ENCODE results near the gene LIMS2.

Gene LIMS2

GRCh38 chr2:127649684-127650040 is 25.7 kb downstream of the LIMS2 start (continued):
- no peak for TF ChIP-seq ZBTB10 (tag by site-specific recombination; IDR thresholded peaks at IDR 0.05)
- TF ChIP-seq, protein P1, sequence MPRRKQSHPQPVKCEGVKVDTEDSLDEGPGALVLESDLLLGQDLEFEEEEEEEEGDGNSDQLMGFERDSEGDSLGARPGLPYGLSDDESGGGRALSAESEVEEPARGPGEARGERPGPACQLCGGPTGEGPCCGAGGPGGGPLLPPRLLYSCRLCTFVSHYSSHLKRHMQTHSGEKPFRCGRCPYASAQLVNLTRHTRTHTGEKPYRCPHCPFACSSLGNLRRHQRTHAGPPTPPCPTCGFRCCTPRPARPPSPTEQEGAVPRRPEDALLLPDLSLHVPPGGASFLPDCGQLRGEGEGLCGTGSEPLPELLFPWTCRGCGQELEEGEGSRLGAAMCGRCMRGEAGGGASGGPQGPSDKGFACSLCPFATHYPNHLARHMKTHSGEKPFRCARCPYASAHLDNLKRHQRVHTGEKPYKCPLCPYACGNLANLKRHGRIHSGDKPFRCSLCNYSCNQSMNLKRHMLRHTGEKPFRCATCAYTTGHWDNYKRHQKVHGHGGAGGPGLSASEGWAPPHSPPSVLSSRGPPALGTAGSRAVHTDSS (tag by site-specific recombination; IDR thresholded peaks at IDR 0.05), result no peak

DNA sequence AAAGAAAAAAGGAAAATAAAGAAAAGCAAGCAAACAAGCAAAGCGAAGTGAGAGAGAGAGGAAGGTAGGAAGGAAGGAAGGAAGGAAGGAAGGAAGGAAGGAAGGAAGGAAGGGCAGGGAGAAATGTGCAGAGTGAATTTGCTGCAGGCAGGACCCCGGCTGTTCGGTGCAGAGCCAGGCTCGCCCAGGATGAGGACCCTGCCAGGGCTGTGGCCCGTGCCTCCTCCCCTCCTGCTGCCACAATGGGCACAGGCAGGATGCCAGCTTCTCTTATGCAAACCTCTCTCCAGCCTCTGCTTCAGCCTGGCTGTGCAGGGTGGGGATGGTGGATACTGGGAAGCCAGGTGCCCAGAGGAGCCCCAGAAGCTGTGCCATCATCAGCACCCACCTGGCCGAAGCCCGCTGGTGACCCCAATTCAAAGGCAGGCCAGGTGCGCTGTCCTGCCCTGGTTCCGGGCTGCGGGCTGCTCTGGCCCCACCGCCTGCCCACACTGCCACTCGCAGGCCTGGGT is 26.2 kb downstream of the LIMS2 start:
- Histone ChIP-seq H3K27ac (ENCODE audit: extremely low read depth, low read depth, low read length) (no peak overlapping the region), H3K4me1 (ENCODE audit: control insufficient read depth, insufficient read depth, low read length) (no peaks in the 10 kb centered on the region), H3K36me3 (ENCODE audit: control insufficient read depth in 2 of 2, insufficient read depth in 1 of 2, low read length in 2 of 2) (no peaks in the 10 kb centered on the region), H3K4me3 (ENCODE audit: low read depth, low read length) (no peak overlapping the region), H3K9me3 (ENCODE audit: control insufficient read depth, insufficient read depth, low read depth, low read length) (no peaks in the 10 kb centered on the region)
- POLR2A ChIA-PET, result no interaction called here
- no peak for TF ChIP-seq OVOL3 (tag by site-specific recombination; IDR thresholded peaks at IDR 0.05)
- TF ChIP-seq PRDM1 (tag by site-specific recombination; IDR thresholded peaks at IDR 0.05), result peak; percentile 40; the same call in 1 of the 2 replicates
- peak; percentile 93 for TF ChIP-seq ZNF366 (tag by site-specific recombination; conservative IDR thresholded peaks at IDR 0.05)
- CTCF ChIA-PET, result interaction anchor here (0.6 to 3.5 kb wide), 11 partner anchors 16 to 452 kb away, joined by 3 to 54 read pairs (median 6); partner anchors contain the start of gene LIMS2

GRCh38 chr2:127648321-127648720 is 27.0 kb downstream of the LIMS2 start:
- no peak for TF ChIP-seq ZBTB11 (tag by site-specific recombination; conservative IDR thresholded peaks at IDR 0.05; ENCODE audit: low read depth)
- TF ChIP-seq ZNF560 (tag by site-specific recombination; IDR thresholded peaks at IDR 0.05; ENCODE audit: borderline replicate concordance), result no peak
- no peak for TF ChIP-seq ZNF211 (tag by site-specific recombination; IDR thresholded peaks at IDR 0.05; ENCODE audit: low read depth)
- TF ChIP-seq, protein P2, sequence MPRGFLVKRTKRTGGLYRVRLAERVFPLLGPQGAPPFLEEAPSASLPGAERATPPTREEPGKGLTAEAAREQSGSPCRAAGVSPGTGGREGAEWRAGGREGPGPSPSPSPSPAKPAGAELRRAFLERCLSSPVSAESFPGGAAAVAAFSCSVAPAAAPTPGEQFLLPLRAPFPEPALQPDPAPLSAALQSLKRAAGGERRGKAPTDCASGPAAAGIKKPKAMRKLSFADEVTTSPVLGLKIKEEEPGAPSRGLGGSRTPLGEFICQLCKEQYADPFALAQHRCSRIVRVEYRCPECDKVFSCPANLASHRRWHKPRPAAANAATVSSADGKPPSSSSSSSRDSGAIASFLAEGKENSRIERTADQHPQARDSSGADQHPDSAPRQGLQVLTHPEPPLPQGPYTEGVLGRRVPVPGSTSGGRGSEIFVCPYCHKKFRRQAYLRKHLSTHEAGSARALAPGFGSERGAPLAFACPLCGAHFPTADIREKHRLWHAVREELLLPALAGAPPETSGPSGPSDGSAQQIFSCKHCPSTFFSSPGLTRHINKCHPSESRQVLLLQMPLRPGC (tag by site-specific recombination; IDR thresholded peaks at IDR 0.05), result no peak
- no peak for TF ChIP-seq ZNF692 (tag by site-specific recombination; IDR thresholded peaks at IDR 0.05)
- TF ChIP-seq, protein P3, sequence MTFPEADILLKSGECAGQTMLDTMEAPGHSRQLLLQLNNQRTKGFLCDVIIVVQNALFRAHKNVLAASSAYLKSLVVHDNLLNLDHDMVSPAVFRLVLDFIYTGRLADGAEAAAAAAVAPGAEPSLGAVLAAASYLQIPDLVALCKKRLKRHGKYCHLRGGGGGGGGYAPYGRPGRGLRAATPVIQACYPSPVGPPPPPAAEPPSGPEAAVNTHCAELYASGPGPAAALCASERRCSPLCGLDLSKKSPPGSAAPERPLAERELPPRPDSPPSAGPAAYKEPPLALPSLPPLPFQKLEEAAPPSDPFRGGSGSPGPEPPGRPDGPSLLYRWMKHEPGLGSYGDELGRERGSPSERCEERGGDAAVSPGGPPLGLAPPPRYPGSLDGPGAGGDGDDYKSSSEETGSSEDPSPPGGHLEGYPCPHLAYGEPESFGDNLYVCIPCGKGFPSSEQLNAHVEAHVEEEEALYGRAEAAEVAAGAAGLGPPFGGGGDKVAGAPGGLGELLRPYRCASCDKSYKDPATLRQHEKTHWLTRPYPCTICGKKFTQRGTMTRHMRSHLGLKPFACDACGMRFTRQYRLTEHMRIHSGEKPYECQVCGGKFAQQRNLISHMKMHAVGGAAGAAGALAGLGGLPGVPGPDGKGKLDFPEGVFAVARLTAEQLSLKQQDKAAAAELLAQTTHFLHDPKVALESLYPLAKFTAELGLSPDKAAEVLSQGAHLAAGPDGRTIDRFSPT (tag by site-specific recombination; IDR thresholded peaks at IDR 0.05), result no peak
- no peak for TF ChIP-seq PBX3 (CRISPR knock-in tag; IDR thresholded peaks at IDR 0.05)
- no peak for TF ChIP-seq ZNF621 (tag by site-specific recombination; IDR thresholded peaks at IDR 0.05)
- no peak for TF ChIP-seq ZNF830 (tag by site-specific recombination; IDR thresholded peaks at IDR 0.05; ENCODE audit: low read depth)
- ChIA-PET CTCF (interaction anchor here (3.5 kb wide), 1 partner anchor 57 kb away, joined by 54 read pairs; no protein-coding TSS in a partner anchor), POLR2A (no interaction called here)
- Histone ChIP-seq H3K9me3 (ENCODE audit: control insufficient read depth, insufficient read depth, low read depth, low read length) (no peaks in the 10 kb centered on the region), H3K4me1 (ENCODE audit: control insufficient read depth, insufficient read depth, low read length) (no peaks in the 10 kb centered on the region), H3K27ac (ENCODE audit: extremely low read depth, low read depth, low read length) (no peak overlapping the region), H3K4me3 (ENCODE audit: low read depth, low read length) (no peak overlapping the region), H3K36me3 (ENCODE audit: control insufficient read depth in 2 of 2, insufficient read depth in 1 of 2, low read length in 2 of 2) (no peaks in the 10 kb centered on the region)

Data from HEK293 (cell line).